OCI-LY3 (cell line): ENCODE results near the gene HOXC11.
A peak's percentile ranks its signal among the peaks of the same experiment; 100 is the strongest.

Experiments used
- H2AFZ ChIP-seq: fragments of 200-600, 300-600 bp; shearing (Covaris generic); 2 replicates; pipeline ENCODE4 v1.6.0; 2014; ENCODE audit warnings: antibody characterized with exemption, low read depth, low read length
- H3K27ac ChIP-seq: fragments of 200-600, 300-600 bp; sonication (generic); 2 replicates; pipeline ENCODE4 v1.5.1; 2014; ENCODE audit warnings: mild to moderate bottlenecking, low read length, moderate library complexity, mixed read lengths
- H3K27me3 ChIP-seq: fragments of 200-600, 300-600 bp; sonication (generic); 2 replicates; pipeline ENCODE4 v1.6.1; 2014; ENCODE audit warnings: low read depth, low read length, mixed read lengths
- H3K36me3 ChIP-seq: fragments of 200-600, 300-600 bp; sonication (generic); replicated peaks from 2 replicates; pipeline ENCODE3; 2014; ENCODE audit warnings: low read depth, low read length, mixed read lengths
- H3K4me1 ChIP-seq: fragments of 300-600, 200-600 bp; sonication (generic); 2 replicates; pipeline ENCODE4 v1.6.1; 2014; ENCODE audit warnings: low read length, mixed read lengths
- H3K4me2 ChIP-seq: fragments of 200-600, 300-600 bp; sonication (generic); 2 replicates; pipeline ENCODE4 v1.6.1; 2014; ENCODE audit warnings: low read length, mixed read lengths
- H3K4me3 ChIP-seq: fragments of 300-600, 200-600 bp; sonication (generic); 2 replicates; pipeline ENCODE4 v1.5.1; 2014; ENCODE audit warnings: antibody characterized with exemption, mild to moderate bottlenecking, low read length, moderate library complexity
- H3K79me2 ChIP-seq: fragments of 300-600, 200-600 bp; shearing (Covaris generic); 2 replicates; pipeline ENCODE4 v1.6.1; 2014; ENCODE audit warnings: mild to moderate bottlenecking, low read length, mixed read lengths
- H3K9ac ChIP-seq: fragments of 300-600, 200-600 bp; shearing (Covaris generic); 2 replicates; pipeline ENCODE4 v1.6.0; 2014; ENCODE audit warnings: mild to moderate bottlenecking, low read length, moderate library complexity
- H3K9me3 ChIP-seq: fragments of 200-600, 300-600 bp; shearing (Covaris generic); 2 replicates; pipeline ENCODE4 v1.6.1; 2014; ENCODE audit warnings: low read length, mixed read lengths; ENCODE audit not compliant: insufficient read depth
- H4K20me1 ChIP-seq: fragments of 200-600, 300-600 bp; sonication (generic); 2 replicates; pipeline ENCODE4 v1.6.1; 2016; ENCODE audit warnings: low read length, mixed read lengths; ENCODE audit not compliant: insufficient read depth
- EZH2phosphoT487 ChIP-seq: fragments of 200-600 bp; shearing (Covaris generic); IDR thresholded peaks from 2 replicates; pipeline ENCODE4 v1.6.1; 2018; ENCODE audit warnings: antibody characterized with exemption, mixed run types, low read depth
- TF ChIP-seq, protein P1 (sequence below): fragments of 200-600, 300-600 bp; sonication (generic); IDR thresholded peaks from 2 replicates; pipeline ENCODE4 v1.5.1; 2014; ENCODE audit warnings: antibody characterized with exemption, low read length, low read depth

The HOXC11 gene

DNA sequence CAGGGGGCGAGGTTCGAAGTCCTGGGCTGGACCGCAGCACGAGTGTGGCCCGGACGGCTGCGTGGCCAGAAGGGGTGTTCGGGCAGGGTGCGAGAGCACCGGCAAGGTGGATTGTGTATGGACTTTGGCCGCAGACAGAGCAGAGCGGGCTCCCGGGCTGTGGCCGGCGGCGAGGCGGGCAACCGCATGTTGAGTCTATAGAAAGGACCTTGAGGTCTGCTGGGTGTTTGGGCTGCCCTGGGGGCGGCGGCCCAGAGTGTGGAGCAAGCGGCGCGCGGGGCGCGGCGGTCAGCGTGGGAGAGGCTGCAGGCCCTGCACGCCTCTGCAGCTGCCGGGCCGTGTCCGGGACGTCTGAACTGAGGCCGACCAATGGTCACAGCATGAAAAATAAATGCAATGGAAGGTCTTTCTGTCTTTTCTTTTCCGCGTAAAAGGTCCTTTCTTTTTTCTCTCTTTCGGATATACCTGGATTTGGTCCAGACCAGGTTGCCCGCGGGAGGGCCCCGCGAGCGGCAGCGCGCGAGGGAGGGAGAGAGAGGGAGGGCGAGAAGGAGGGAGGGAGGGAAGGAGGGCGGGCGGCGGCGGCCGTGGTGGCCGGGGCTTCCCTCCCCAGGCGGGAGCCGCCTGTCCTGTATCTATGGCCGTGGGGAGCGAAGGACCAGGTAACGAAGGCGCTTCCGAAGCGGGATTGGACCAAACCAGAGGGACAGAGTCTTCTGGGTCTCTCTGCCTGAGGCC, 21.5 kb downstream of the HOXC11 start:
- peak overlapping the region; percentile 90; the same call in 1 of the 2 replicates for H3K4me3 ChIP-seq

DNA sequence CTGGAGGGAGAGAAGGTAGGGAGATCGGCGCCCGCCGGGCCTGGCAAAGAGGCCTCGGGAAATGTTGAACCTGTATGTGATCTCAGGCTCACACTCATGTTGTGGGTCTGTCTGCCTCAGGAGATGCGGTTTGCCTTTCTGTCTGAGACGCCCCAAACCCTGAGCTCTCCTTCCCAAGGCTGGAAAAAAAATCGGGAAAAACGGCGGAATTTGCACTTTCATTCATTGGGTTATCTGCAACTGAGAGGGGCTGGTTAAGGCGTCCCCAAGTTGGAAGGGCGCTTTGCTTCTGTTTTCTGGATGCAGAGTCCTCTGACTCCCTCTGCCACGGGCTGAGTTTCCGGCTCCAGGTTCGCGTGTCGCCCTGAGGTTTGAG, 22.1 kb downstream of the HOXC11 start:
- Histone ChIP-seq H3K4me3 (peak overlapping the region; percentile 90), H3K36me3 (no peaks in the 10 kb centered on the region), H4K20me1 (no peaks in the 10 kb centered on the region), H3K4me2 (peak overlapping the region; percentile 95), H3K27ac (no peak overlapping the region), H3K9ac (peak overlapping the region; percentile 98; the same call in 1 of the 2 replicates), H2AFZ (no peak overlapping the region; the same call in 1 of the 2 replicates), H3K4me1 (peaks cover 46% of the 10 kb centered on the region), H3K79me2 (no peaks in the 10 kb centered on the region), H3K9me3 (no peaks in the 10 kb centered on the region), H3K27me3 (0 out of 2 replicates have a peak, but pooled peaks cover 8% of the 10 kb centered on the region)
- no peak for TF ChIP-seq EZH2phosphoT487
- TF ChIP-seq, protein P1, sequence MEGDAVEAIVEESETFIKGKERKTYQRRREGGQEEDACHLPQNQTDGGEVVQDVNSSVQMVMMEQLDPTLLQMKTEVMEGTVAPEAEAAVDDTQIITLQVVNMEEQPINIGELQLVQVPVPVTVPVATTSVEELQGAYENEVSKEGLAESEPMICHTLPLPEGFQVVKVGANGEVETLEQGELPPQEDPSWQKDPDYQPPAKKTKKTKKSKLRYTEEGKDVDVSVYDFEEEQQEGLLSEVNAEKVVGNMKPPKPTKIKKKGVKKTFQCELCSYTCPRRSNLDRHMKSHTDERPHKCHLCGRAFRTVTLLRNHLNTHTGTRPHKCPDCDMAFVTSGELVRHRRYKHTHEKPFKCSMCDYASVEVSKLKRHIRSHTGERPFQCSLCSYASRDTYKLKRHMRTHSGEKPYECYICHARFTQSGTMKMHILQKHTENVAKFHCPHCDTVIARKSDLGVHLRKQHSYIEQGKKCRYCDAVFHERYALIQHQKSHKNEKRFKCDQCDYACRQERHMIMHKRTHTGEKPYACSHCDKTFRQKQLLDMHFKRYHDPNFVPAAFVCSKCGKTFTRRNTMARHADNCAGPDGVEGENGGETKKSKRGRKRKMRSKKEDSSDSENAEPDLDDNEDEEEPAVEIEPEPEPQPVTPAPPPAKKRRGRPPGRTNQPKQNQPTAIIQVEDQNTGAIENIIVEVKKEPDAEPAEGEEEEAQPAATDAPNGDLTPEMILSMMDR, result no peak

More for the DNA sequence above, 21.5 kb downstream of the HOXC11 start:
- TF ChIP-seq EZH2phosphoT487, result no peak
- TF ChIP-seq, protein P1, result no peak
- Histone ChIP-seq H3K4me2 (peak overlapping the region; percentile 95), H3K27me3 (0 out of 2 replicates have a peak, but pooled peaks cover 8% of the 10 kb centered on the region), H3K36me3 (no peaks in the 10 kb centered on the region), H3K9me3 (no peaks in the 10 kb centered on the region), H3K27ac (no peak overlapping the region), H3K79me2 (no peaks in the 10 kb centered on the region), H3K4me1 (peaks cover 52% of the 10 kb centered on the region), H3K9ac (no peak overlapping the region), H2AFZ (no peak overlapping the region), H4K20me1 (no peaks in the 10 kb centered on the region)

DNA sequence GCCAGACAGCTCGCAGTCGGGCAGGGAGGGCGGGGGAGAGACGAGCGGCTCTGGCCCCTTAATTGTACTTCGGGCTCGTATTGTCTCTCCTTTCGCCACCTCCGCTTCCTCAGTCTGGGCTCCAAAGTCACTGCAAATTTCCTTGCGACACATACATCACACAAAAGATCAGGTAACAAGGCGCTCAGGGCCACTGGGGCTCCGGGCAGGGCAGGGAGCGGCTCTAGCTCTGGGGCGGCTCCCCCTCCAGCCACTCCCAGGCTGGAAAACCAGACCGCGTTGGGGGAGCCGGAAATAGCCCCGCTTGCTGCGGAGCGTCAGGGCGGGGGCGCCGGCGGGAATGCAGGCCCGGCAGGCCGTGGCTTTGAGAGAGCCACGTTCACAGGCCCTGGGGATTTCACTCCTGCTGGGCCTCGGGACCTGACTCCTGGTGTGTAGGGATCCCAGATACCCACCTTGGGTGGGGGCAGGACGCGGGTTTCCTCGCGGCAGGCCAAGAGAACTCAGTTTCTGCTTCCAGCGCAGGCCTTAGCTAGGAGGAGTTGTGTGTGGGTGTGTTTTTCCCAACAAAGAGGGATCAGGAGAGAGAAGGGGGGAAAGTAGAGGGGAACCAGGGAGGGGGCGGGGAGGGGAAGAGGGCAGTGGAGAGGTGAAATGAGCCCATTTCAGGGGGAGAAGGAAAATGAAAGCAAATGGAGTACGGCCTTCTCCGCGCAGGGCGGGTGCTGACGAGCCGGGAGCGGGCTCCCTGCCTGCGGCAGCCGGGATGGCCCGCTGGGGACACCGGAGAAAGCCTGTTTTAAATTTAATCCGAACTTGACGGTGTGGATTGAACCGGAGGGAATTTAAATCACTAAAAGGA, 22.7 kb downstream of the HOXC11 start:
- Histone ChIP-seq H4K20me1 (no peaks in the 10 kb centered on the region), H3K27ac (peak overlapping the region; percentile 70), H3K4me3 (peak overlapping the region; percentile 90), H3K27me3 (0 out of 2 replicates have a peak, but pooled peaks cover 6% of the 10 kb centered on the region), H3K9me3 (no peaks in the 10 kb centered on the region), H3K4me2 (peak overlapping the region; percentile 95), H3K4me1 (peaks cover 40% of the 10 kb centered on the region), H3K36me3 (no peaks in the 10 kb centered on the region), H3K79me2 (no peaks in the 10 kb centered on the region), H3K9ac (peak overlapping the region; percentile 98), H2AFZ (peak overlapping the region; percentile 79)
- no peak for TF ChIP-seq EZH2phosphoT487
- TF ChIP-seq, protein P1, result no peak
